ENCODE data around the gene ARSB.

GRCh38 chr5:78959767-78960166 lies 25.3 kb downstream of the ARSB start:
- no peak for TF ChIP-seq TARDBP (IDR thresholded peaks at IDR 0.05)
- TF ChIP-seq PKNOX1 (IDR thresholded peaks at IDR 0.05), result no peak
- no peak for TF ChIP-seq ARNT (IDR thresholded peaks at IDR 0.05)
- no peak for TF ChIP-seq ZNF384 (IDR thresholded peaks at IDR 0.05)
- no peak for TF ChIP-seq BHLHE40 (IDR thresholded peaks at IDR 0.05; ENCODE audit: borderline replicate concordance)
- TF ChIP-seq HDGF (IDR thresholded peaks at IDR 0.05; ENCODE audit: borderline replicate concordance), result no peak
- no peak for TF ChIP-seq FOXM1 (IDR thresholded peaks at IDR 0.05; ENCODE audit: borderline replicate concordance)
- no peak for TF ChIP-seq SP1 (IDR thresholded peaks at IDR 0.05)
- no peak for TF ChIP-seq SUZ12 (IDR thresholded peaks at IDR 0.05)
